Measurements from ENCODE around the gene CREB3L4.

The CREB3L4 gene, protein sequence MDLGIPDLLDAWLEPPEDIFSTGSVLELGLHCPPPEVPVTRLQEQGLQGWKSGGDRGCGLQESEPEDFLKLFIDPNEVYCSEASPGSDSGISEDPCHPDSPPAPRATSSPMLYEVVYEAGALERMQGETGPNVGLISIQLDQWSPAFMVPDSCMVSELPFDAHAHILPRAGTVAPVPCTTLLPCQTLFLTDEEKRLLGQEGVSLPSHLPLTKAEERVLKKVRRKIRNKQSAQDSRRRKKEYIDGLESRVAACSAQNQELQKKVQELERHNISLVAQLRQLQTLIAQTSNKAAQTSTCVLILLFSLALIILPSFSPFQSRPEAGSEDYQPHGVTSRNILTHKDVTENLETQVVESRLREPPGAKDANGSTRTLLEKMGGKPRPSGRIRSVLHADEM

DNA sequence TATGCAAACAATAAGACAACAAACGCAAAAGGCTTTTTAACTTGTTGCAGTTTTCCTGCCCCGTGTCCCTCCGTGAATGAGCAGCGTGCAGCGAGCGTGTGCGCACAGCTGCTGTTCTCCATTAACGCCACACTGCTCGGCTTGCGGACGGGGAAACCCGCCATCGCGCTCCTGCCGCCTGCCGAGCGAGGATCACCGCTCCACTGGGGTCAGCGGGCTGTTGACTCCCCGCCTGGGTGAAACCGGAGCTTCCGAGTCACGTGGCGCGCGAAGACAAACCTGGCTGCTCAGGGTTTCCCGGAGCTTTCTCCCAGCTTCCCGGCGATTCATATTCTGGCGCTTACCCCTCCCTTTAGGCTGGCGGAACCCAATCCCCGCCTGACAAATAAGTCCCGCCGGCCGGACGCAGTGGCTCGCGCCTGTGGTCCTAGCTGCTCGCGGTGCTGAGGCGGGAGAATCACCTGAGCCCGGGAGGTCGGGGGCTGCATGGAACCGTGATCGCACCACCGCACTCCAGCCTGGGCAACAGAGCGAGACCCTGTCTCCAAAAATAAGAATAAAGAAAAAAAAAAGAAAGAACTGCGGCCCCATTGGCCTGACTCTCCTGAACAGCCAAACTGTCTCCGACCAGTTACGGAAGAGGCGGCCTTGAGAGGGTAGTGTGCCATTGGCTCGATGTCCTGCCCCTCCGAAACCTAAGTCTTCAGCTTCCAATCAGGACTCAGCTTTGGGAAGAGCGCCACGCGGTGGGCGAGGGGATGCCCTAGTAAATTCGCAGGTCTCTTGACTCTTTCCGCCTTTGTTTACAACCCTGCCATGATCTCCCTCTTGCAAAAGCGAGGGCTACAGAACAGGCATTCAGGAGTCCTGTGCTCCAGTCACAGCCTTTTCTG lies at the start of gene CREB3L4:
TSS of gene CREB3L4 (plus strand) at position 796 of the 893 bp plus-strand sequence. CDS start 624 bp downstream, outside the sequence.
- peak; percentile 97 for DNase-seq

DNA sequence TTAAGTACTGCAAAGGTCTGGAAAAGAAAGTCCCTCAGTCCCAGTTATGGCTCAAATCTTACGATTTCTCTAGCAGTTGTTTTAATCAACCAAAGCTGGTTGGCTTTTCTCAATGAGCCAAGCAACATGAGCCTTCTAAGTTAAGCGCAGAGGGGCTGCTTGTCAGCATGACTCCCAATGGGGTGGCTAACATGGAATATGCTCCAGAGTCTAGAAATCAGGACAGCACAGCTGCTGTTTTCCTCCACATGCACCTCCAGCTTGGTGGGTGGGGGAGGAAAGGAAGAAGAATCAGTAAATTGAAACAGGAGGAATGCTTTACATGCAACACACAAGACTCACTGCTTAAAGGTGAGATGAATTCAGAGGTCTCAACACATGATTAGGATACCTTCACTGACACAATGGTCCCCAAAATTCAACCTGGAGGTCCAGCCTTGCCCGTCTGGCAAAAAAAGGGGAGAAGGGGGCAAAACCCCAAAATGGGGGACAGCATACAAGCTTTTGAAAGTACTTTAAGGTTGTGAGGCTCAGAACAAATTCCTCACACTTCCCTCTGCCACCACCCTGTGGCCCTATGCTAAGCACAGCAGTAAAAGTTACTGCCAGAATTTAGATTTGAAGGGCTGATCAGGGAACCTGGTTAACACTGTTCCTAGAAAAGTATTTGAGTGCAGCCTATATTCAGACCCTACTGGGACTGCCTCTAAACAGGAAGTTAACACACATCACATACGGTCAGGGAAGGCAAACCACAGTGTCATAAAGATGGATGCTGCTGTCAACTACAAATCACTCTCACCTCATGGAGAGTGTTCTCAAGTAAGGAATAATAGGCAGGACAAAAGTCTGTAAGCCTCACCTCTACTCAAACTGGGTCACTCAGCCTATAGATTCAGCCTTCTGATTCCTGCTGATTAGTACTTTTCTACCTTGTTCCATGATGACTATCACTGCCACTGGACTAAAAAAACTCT lies 47.5 kb upstream of the CREB3L4 start:
- DNase-seq = peak; percentile 11

DNA sequence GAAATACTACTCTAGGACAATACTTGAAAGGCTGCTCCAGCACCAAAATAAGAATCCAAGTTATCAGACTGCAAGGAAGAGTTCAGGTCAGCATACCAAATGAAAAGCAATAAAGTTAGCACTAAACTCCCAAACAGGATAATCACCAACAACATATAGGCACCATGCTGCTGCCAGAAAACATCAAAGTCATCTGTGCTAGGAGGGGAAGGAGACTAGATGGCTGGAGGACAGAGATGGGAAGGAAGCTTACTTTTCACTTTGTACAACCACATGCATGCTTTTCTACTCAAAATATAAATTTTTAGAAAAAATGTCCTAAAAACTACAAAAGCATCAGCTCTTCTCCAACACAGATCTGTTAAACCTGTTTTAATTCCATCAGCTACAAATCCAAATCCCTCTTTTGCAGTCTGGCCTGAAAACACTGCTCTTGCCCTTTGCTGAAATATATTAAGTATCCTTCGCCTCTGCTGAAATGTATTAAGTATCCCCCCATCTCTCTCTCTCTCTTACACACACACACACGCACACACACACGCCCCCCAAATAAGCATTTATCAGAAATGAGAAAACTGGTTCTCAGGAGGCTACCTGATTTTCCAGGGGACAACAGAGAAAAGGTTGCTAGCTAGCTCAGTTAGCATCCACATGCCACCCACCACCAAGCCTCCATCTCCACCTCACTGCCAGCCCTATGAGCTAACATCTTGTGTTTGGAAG lies 46.5 kb upstream of the CREB3L4 start:
- no peak for DNase-seq

DNA sequence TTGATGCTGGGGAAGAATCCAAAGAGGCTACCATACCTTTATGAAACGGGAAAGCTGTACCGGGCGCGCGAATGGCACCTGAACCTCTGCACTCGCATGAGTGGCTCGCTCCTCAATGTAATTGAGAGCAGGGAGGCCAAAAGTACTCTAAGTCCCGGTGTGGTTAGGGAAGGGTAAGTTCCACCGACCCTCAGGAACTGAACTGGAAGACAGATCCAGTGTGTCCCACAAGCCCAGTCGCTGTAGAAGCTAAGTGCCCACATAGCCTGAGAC lies 46.0 kb upstream of the CREB3L4 start:
- no peak for DNase-seq

DNA sequence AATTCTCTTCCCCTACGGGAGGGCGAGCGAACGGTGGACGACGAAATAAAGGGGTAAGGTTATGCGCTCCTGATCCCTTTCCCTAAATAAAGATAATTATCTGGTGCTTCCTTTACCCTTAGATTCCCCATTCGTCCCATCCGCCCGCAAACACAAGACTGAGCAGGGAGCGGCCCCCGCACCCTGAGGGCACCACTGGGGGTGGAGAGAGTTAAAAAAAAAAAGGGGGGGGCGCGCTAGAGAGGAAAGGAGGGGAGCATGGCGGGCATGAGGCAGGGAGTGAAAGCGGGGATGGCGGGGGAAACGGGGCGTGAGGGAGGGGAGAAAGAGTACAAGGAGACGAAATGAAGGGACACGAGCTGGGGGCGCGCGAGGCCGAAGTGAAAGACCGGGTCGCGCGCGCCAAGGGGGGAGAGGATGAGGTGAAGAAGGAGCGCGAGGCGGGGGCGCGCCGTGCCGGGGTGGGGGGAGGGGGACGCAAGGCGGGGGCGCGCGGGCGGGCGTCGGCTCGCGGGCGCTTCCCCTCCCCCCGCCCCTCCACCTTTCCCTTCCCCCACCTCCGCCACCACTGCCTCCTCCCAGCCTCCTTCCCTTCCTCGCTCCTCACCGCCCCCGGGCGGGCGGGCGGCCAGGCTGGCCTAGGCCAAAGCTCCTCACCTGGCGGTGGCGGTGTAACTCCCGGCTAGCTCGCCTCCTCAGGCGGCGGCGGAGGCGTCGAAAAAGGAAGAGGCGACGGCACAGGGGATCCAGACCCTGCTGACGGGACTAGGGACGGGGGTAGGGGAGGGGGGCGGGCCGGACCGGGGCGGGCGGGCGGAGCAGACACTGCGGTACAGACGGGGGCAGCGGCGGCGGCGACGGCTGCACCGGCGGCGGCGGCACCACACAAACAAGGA lies 45.4 kb upstream of the CREB3L4 start:
- peak; percentile 5 for DNase-seq

DNA sequence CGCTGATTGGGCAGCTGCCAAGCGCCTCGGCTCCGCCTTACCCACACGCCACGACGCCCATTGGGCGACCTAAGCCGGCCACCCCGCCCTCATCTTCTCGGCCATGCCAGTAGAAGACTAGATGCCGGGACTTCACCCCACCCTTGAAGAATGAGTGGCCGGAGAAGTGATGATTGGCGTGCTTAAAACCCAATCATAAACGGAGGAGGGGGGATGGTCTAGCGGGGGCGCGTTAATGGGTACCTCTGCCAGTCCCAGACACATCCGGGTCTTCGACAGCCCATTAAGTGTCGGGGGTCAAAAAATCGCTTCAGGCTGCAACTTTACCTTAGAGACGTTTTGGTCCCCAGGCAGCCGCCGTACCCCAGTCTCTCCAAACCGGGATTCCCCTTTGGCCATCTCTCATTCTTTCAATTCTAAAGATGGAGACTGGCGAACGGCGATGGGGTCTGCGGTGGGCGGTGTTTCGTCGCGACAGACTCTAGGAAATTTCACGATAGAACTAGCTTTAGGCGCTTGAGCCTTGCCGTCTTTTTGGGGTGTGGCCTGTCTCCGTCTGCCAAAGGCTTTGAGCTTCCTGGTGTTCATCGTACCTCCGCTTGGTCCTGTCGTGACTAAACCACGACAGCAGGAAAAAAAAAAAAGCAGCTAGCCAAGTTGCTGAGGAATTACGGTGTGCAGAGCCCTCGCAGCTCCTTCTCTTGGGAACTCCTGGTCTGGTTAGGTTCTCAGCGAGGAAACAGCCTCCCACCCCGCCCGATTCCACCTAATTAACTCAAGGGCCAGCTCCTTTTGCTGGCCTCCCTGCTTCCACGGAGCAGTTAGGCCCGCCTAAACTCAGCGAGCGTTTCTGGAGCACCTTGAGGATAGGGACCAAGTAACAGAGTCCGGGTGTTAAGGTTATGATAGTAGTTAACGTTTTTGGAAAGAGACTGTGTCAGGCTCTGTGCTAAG lies 44.5 kb upstream of the CREB3L4 start, which contains the start of gene GATAD2B:
TSS of gene GATAD2B (minus strand) at position 1 of the 954 bp plus-strand sequence. CDS start 94,625 bp downstream, outside the sequence.
- DNase-seq = peak; percentile 100

DNA sequence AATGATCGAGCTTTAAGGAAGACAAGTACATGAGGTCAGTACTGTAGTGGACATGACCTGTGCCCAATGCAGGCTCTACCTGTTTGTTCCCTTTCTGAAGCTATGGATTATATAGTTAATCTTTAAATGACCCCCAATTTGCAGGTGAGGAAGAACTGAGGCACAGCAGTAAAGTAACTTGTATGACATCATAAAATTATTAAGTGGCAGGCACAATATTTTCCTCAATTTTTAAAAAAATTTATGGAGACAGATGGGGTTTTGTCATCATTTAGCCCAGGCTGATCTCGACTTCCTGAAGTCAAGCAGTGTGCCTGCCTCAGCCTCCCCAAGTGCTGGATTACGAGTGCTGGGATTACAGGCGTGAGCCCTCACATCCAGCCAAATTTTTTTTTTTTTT lies 41.3 kb upstream of the CREB3L4 start:
- DNase-seq = no peak

DNA sequence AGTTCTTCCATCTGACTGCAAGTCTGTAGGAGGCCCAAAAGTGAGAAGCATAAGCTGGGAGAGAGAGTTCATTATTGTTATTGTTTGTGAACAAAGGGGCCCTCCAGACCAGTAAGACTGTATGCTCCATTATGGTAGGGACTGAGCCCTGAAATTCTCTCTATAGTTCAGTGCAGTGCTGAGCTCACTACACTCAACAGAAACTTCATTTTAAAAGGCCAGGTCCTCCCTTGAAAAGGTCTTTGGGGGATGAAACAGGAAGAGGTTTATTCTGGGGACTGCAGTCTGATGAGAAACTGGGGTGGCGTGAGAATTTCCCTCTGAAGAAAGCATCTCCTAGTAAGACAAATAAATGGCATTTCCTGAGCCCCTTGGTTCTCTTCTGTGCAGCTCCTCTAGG lies 39.5 kb upstream of the CREB3L4 start:
- DNase-seq = no peak

DNA sequence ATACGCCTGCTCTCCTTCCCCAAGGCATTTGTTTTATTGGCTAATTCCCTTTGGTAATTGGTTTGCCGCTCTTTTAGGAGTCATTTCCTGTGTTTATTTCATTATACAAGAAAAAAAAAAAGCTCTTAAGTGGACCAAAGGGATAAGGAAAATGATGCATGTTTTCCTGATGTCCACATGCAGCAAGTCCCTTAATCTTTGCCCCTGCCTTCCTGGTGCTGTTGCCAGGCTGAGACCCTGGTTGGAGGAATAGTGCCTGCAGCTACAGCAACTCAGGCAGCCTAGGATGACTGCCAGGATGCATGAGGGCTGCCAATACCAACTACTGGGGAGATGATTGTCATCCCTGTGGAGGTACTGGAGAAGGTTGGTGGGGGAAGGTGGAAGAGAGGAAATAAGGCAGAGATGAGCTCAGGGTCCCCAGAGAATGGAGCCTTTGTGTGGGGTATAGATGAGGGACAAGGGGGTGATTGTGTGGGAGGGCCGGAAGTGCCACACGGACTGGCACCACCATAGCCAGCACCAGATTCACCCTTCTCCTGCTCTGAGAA lies 38.8 kb upstream of the CREB3L4 start:
- DNase-seq = peak; percentile 54

DNA sequence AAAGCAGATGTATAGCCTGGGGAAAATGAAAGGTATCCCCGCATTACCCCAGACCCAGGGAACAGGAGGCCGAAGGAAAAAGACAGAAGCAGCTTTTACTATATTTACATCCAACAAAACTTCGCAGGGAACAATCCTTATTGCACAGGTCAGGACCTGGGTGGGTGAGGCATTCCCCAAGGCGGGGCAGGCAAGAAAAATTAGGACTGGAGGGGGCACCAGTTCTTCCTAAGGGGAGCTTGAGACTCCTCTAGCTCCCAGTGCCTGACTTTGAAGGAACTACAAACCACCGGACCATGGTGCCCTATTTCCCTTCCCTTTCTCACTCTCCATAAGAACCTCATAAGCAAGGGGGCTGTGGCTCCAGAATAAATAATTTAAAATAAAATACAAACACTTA lies 38.3 kb upstream of the CREB3L4 start:
- no peak for DNase-seq

DNA sequence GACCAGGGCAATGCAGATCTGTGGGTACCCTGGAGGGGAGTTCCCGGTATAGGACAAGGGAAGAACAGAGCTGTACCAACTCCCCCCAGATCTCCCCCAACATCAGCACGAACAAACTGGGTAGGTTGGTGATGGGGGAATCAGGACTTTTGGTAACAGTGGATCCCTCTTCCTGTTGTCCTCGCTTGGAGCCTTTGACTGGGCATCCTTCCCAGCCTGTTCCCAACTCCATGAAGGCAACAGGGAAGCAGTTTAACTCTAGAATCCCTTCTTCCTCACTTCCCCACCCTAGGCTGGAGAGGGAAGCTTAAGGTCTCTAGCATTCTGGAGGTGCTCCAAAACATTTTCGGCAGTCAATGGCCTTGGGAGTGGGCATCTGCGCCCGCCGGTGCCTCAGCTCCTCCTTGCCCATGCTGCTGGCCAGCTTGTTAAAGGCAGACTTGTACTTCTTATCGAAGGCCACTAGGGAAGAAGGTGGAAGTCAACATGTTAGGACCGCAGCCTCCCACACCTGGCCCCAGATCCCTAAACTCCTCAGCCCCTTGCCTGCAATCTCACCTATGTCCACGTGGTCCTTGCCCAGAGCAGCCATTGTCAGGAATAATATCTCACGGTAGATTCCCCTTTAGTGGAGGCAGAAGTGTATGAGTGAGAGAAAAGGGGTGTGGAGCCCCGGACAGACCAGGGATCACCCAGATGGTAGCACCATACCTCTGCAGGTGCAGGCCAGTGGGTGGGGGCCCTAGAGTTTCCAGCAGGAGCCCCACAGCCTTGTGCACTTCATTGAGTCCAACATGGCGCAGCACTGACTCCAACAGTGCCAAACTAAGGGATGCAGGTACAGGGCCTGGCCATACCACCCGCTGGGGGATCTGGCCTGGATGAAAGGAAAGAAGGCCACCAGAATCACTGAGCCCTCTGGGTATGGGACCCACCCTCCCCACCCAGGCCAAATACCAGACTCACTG lies 37.4 kb upstream of the CREB3L4 start:
- DNase-seq = no peak

DNA sequence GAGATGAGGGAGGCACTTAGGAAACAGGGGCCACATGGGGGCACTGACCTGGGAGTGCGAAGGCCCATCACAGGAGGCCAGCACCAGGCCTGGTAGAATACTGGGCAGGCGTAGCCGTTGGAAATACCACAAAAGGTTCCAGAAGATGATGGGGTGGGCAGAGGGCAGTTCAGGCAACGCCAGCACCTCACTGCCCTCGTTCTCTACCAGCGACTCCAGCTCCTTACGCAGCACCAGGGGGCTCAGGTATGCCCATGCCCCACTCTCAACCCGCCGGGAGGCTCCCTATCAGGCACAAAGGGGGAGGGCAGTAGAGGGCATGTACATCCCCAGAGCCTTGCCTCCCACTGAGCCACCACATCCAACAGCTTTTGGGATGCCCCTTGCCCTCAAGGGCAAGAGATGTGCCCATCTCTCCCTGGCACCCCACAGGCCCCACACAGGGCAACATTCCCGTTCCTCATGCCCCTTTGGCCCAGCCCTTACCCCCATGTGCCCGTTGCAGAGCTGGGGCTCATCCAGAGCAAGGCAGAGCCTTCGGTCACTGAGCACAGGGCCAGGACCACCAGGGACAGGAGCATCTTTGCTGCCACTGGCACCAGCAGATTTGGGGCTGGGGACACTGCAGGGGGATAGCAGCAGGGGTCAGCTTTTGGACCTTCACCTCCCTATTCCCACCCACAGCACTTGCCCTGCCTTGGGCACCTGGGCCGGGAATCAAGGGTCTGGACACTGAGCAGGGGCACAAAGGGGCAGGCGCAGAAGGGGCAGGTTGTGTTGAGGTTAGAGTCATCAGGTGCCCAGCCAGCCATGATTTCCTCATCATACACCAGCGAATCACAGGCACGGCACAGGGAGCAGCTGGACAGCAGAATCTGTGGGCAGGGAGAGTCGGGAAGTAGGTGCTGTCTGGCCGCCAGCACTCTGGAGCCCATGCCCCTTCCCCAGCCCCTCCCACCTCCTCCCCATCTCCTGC lies 35.3 kb upstream of the CREB3L4 start:
- DNase-seq = no peak

DNA sequence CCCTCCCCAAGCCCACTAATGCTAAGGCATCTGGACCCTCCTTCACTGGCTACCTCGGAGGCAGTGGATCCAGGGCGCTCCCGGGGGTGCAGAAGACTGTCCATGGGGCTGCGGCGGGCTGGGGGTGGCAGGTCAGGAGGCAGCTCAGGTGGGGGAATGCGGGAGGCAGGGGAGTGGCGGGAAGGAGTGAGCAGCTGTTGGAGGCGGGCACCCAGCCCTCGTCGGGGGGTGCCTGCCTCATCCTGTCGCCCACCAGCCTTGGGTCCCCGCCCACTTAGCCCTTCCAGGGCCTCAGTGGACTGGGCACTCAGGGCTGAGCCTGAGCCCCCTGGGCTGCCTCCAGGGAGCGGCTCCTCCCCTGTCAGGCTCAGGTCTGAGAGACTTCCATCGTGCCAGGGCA lies 34.3 kb upstream of the CREB3L4 start:
- DNase-seq = no peak

DNA sequence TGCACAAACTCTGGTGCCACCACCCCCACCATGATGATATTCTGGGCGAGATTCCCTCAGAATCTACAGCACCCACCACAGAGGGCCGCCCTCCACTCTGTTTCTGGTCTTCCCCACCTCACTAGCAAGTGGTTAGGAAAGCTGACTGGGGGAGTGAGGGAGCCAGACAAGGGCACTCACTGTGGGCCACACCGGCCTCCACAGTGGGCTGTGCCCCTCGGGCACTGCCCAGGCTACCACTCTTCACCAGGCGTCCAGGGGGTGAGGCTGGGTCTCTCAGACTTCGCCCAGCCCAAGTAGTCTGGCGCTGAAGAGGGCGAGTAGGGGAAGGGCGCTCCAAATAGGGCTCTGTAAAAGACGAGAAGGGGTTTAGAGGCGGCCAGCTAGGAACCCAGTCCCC lies 33.7 kb upstream of the CREB3L4 start:
- no peak for DNase-seq

DNA sequence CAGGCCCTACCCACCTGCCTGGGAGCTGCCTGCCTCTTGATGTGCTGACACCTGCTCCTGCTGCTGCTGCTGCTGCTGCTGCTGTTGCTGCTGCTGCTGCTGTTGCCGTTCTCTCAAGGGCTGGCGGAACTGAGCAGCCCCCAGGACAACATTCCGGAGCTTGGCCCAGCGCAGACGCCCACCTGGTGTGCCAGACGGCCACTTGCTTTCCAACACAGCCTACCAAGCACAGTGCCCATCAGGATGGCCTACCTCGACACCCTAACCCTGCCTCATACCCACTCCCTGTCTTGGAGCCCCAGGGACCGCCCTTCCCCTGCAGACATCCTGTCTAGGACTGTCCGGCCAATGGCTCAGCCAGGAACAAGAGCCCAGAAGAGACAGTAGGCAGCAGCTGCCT lies 33.0 kb upstream of the CREB3L4 start:
- DNase-seq = no peak

DNA sequence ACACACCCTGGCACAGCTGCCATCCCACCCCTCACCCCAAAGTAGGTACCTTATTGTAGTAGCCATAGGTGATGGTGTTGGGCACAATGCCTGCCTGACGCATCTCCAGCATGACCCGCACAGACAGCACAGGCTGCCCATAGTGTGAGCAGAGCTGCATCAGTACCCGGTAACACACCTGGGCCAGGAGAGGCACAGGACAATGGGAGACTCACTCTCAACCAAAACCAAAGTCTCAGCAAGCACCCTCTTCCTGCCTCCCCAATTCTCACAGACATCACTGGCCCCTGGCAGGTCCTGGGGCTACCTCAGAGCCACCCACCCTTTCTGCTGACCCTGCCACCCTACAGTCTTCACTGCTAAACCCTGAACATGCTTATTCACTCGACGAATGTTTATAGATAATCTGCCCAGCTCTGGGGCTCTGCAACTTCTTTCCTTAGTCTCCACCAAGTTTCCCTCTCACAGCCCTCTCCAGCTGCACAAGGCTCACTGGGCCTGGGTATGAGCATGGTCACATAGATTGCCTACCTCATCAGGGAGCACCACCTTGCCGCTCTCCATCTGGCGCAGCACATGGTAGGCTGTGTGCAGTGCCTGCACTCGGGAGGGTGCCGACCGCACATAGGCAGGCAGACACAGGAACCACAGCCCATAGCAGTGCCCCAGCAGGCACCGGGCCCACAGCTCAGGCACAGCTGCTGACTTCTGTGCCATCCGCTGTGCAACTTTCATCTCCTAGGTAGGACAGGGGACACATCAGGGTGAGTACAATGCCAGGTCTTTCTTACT lies 31.5 kb upstream of the CREB3L4 start:
- DNase-seq = no peak

Data from HCEC 1CT (cell line).